ENCODE results near the gene PHAX. TPM values are rescaled to one million over a fixed set of nuclear protein-coding genes. Genes with fewer than 3 reads are reported as not detected.
A peak's percentile ranks its signal among the peaks of the same experiment; 100 is the strongest.

Gene PHAX
- total and polyA plus RNA-seq, 2 donors from 2014 or later: 23.7 to 33.3 TPM

- no peak for TF ChIP-seq CTCF (IDR thresholded peaks at IDR 0.05; ENCODE audit: borderline replicate concordance, extremely low read depth, insufficient read depth)
- no peaks in the 10 kb centered on the region for H3K27me3 ChIP-seq (ENCODE audit: control insufficient read depth, insufficient read depth, low read length)
- no peak overlapping the region for H3K4me3 ChIP-seq (ENCODE audit: low read length in 3 of 3)
- no peak for DNase-seq
- no peaks in the 10 kb centered on the region for H3K4me1 ChIP-seq (ENCODE audit: control insufficient read depth in 2 of 3, insufficient read depth in 2 of 3, low read depth in 1 of 3, low read length in 3 of 3)
- H3K27ac ChIP-seq (ENCODE audit: low read depth in 2 of 2, low read length in 2 of 2): no peak overlapping the region
- no peak overlapping the region for H3K9ac ChIP-seq (ENCODE audit: low read length in 3 of 3)
- intact Hi-C loops (cut with DNase I): loop anchor here (10.0 kb wide), 1 partner anchor 101 kb away; the partner anchor contains the start of gene LMNB1
- H3K36me3 ChIP-seq (ENCODE audit: control insufficient read depth in 2 of 3, insufficient read depth in 3 of 3, low read length in 3 of 3): no peaks in the 10 kb centered on the region
- H3K9me3 ChIP-seq (ENCODE audit: control insufficient read depth in 2 of 3, insufficient read depth in 1 of 3, low read length in 3 of 3): no peaks in the 10 kb centered on the region
- no peak for FAIRE-seq
Observed at GRCh38 chr5:126673477-126673876, 72.7 kb downstream of the PHAX start.

GRCh38 chr5:126674145-126674544, 73.4 kb downstream of the PHAX start:
- FAIRE-seq (no peak), DNase-seq (peak in 1 of 5 donors; percentile 28)
- TF ChIP-seq CTCF (IDR thresholded peaks at IDR 0.05; ENCODE audit: borderline replicate concordance, extremely low read depth, insufficient read depth): no peak
- Histone ChIP-seq H3K27me3 (ENCODE audit: control insufficient read depth, insufficient read depth, low read length) (no peaks in the 10 kb centered on the region), H3K9me3 (ENCODE audit: control insufficient read depth in 2 of 3, insufficient read depth in 1 of 3, low read length in 3 of 3) (no peaks in the 10 kb centered on the region), H3K27ac (ENCODE audit: low read depth in 2 of 2, low read length in 2 of 2) (no peak overlapping the region), H3K9ac (ENCODE audit: low read length in 3 of 3) (no peak overlapping the region), H3K4me3 (ENCODE audit: low read length in 3 of 3) (no peak overlapping the region), H3K36me3 (ENCODE audit: control insufficient read depth in 2 of 3, insufficient read depth in 3 of 3, low read length in 3 of 3) (no peaks in the 10 kb centered on the region), H3K4me1 (ENCODE audit: control insufficient read depth in 2 of 3, insufficient read depth in 2 of 3, low read depth in 1 of 3, low read length in 3 of 3) (no peaks in the 10 kb centered on the region)
- intact Hi-C loops (cut with DNase I): loop anchor here (10.0 kb wide), 1 partner anchor 101 kb away; the partner anchor contains the start of gene LMNB1

GRCh38 chr5:126675338-126675737, 74.6 kb downstream of the PHAX start:
- intact Hi-C loops (cut with DNase I): loop anchor here (10.0 kb wide), 1 partner anchor 99 kb away; the partner anchor contains the start of gene LMNB1
- H3K9me3 ChIP-seq (ENCODE audit: control insufficient read depth in 2 of 3, insufficient read depth in 1 of 3, low read length in 3 of 3): no peaks in the 10 kb centered on the region
- FAIRE-seq: no peak

More at GRCh38 chr5:126675338-126675737, 74.6 kb downstream of the PHAX start:
- H3K9ac ChIP-seq (ENCODE audit: low read length in 3 of 3): no peak overlapping the region
- no peak overlapping the region for H3K4me3 ChIP-seq (ENCODE audit: low read length in 3 of 3)
- no peak for TF ChIP-seq CTCF (IDR thresholded peaks at IDR 0.05; ENCODE audit: borderline replicate concordance, extremely low read depth, insufficient read depth)
- H3K27ac ChIP-seq (ENCODE audit: low read depth in 2 of 2, low read length in 2 of 2): no peak overlapping the region
- DNase-seq: no peak
- H3K36me3 ChIP-seq (ENCODE audit: control insufficient read depth in 2 of 3, insufficient read depth in 3 of 3, low read length in 3 of 3): no peaks in the 10 kb centered on the region
- no peaks in the 10 kb centered on the region for H3K27me3 ChIP-seq (ENCODE audit: control insufficient read depth, insufficient read depth, low read length)
- no peaks in the 10 kb centered on the region for H3K4me1 ChIP-seq (ENCODE audit: control insufficient read depth in 2 of 3, insufficient read depth in 2 of 3, low read depth in 1 of 3, low read length in 3 of 3)
